Bronchial epithelial cell (primary cell): Measurements from ENCODE around the gene THADA. TPM values are rescaled to one million over a fixed set of nuclear protein-coding genes. Genes with fewer than 3 reads are reported as not detected.
"Not testable (repeated sequence)": the region's sequence is repeated elsewhere in the genome, so short reads cannot be mapped to it uniquely, and the experiment has no call there.

Experiments used
- DNase-seq: peaks from one replicate; pipeline ENCODE4 v3.0.0-alpha.2; 2010; ENCODE audit warnings: low read depth
- FAIRE-seq: peaks from 2 replicates; lab custom pipeline; 2011; peaks lifted over from hg19 to GRCh38; lab: Jason Lieb, UNC
- H3K27me3 ChIP-seq: 2 replicates; pipeline ENCODE4 v1.5.1; 2011; ENCODE audit warnings: low read length; ENCODE audit not compliant: control insufficient read depth, insufficient read depth
- H3K36me3 ChIP-seq: 2 replicates; pipeline ENCODE4 v1.5.1; 2011; ENCODE audit warnings: low read length; ENCODE audit not compliant: control insufficient read depth, insufficient read depth
- H3K4me3 ChIP-seq: 2 replicates; pipeline ENCODE4 v1.5.1; 2011; ENCODE audit warnings: mild to moderate bottlenecking, low read depth, low read length, control low read depth
- total RNA-seq: library from RNA; depleted of rRNA; stranded (reverse); fragments of >200 nt; gene quantifications from 2 replicates; pipeline ENCODE4 v1.2.1, GENCODE V29; 2014
- TF ChIP-seq, protein P1 (sequence below): IDR thresholded peaks from 2 replicates; pipeline ENCODE4 v1.5.1; 2011; ENCODE audit warnings: mild to moderate bottlenecking, moderate library complexity, low read length, control low read depth, inconsistent platforms; ENCODE audit not compliant: insufficient read depth, severe bottlenecking

Gene THADA
- total RNA-seq, 1 donor from 2014 or later, result 25.8 TPM

DNA sequence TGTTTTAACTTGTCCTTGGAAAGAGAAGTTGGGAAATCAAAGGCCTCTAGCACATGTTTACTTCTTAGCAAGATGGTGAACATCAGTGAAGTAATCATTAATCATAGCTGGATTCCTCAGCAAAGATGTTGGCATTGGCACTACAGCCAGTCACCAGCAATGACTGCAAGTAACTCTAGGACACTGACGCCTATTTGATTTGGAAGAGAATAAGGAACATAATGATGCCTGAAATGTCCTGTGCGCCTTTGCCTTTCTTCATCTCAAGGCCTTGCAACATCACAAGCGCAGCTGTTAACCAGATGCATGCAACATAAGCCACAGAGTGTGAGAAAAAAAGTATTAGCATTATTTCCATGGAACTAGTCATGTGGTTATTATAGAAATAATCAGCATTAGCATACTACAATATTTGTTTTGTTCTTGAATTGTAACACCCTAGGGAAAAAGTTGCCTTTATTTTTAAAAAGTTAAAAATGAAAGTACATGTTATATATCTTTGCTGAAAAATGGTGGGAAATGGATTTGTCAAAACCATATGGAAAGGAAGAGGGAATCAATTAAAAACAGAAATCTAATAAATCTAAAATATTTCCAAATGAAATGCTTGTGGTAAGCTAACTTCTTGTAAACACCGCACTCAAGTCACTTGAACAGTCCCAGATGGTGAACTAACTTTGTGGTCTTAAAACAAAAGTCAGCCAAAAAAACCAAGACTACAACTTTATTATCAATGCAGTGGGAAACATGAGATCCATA lies 55.6 kb downstream of the THADA start:
- Histone ChIP-seq H3K27me3 (no peaks in the 10 kb centered on the region), H3K4me3 (no peak overlapping the region), H3K36me3 (no peaks in the 10 kb centered on the region)
- TF ChIP-seq, protein P1, sequence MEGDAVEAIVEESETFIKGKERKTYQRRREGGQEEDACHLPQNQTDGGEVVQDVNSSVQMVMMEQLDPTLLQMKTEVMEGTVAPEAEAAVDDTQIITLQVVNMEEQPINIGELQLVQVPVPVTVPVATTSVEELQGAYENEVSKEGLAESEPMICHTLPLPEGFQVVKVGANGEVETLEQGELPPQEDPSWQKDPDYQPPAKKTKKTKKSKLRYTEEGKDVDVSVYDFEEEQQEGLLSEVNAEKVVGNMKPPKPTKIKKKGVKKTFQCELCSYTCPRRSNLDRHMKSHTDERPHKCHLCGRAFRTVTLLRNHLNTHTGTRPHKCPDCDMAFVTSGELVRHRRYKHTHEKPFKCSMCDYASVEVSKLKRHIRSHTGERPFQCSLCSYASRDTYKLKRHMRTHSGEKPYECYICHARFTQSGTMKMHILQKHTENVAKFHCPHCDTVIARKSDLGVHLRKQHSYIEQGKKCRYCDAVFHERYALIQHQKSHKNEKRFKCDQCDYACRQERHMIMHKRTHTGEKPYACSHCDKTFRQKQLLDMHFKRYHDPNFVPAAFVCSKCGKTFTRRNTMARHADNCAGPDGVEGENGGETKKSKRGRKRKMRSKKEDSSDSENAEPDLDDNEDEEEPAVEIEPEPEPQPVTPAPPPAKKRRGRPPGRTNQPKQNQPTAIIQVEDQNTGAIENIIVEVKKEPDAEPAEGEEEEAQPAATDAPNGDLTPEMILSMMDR, result no peak
- DNase-seq (peak; percentile 99), FAIRE-seq (peak; percentile 96)

DNA sequence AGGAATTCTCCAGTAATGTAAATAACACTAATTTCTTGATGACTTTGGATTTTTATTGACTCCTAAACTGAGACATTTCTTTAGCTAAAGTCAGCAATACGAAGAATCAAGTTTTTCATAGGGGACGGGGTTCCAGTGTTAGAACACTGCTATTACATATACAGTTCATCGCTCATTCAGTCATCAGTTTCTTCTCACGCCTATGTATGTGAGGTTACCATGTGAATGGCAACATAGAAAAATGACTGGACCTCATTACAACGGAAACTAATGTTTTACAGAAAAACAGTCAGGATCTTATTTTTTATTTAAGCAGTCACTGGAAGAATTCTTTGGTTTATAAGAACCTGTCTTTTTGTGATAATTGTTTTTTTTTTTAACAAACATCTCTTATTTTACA lies 56.4 kb downstream of the THADA start:
- Histone ChIP-seq H3K27me3 (no peaks in the 10 kb centered on the region), H3K36me3 (no peaks in the 10 kb centered on the region), H3K4me3 (no peak overlapping the region)
- TF ChIP-seq, protein P1, result no peak
- DNase-seq (no peak), FAIRE-seq (no peak)

DNA sequence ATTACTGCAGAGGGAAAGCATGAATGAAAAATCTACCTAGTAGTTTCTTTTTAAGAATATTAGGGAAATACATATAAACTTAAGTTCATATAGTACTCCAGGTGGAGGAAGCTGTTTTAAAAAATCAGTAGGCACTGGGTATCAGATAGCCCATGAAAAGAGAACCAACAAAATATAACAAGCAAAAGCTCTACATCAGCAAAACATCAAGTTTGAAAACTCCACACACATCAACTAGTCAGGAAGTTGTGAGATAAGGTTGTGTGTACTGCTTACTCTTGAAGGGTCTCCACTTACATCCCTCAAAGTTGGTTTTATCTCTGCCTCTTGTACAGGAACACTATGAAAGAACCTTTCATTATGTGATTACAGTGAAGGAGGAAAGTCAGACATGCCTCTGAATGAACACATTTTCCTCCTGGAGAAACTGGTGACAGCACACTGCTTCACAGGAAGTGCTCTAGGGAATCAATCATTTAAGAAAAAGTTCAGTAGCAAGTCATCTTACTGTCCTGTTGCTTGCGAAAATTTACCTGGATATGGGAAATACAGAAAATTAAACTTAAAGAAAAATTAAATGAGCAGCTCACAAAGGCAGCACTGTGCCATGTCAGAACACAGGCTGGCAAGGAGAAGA lies 57.7 kb downstream of the THADA start:
- peak; percentile 59 for DNase-seq
- Histone ChIP-seq H3K36me3 (no peaks in the 10 kb centered on the region), H3K27me3 (no peaks in the 10 kb centered on the region), H3K4me3 (no peak overlapping the region)
- FAIRE-seq, result no peak
- TF ChIP-seq, protein P1, result no peak

DNA sequence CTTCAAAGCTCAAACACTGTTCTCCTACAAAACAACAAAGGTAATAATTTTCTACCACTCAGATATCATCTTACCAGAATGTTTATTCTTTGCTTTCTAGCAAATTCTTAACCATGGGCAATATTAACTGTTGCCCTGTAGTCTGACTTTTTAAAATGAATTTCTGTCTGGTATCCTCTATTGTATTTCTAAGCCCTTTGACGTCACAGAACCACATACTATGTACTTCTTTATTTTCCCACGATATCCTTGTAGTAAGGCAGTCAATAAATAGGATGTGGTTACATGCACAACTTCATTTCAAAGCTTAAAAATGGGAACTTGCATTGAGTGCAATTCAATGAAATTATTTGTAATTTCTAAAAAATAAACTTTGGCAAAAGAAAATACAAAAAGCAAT lies 58.7 kb downstream of the THADA start:
- FAIRE-seq (no peak), DNase-seq (no peak)
- Histone ChIP-seq H3K27me3 (no peaks in the 10 kb centered on the region), H3K36me3 (no peaks in the 10 kb centered on the region), H3K4me3 (no peak overlapping the region)
- TF ChIP-seq, protein P1, result no peak

DNA sequence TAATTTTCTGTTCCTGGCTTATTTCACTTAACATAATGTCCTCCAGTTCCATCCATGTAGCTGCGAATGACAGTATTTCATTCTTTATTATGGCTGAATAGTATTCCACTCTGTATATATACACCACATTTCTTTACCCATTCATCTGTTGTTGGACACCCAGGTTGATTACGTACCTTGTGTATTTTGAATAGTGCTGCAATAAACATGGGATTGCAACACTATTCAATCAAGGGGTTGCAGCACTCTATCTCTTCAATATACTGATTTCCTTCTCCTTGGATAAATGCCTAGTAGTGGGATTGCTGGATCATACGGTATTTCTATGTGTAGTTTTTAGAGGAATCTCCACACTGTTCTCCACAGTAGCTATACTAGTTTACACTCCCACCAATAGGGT lies 61.3 kb downstream of the THADA start:
- Histone ChIP-seq H3K4me3 (no peak overlapping the region), H3K27me3 (no peaks in the 10 kb centered on the region), H3K36me3 (no peaks in the 10 kb centered on the region)
- DNase-seq (no peak), FAIRE-seq (no peak)
- TF ChIP-seq, protein P1, result no peak

DNA sequence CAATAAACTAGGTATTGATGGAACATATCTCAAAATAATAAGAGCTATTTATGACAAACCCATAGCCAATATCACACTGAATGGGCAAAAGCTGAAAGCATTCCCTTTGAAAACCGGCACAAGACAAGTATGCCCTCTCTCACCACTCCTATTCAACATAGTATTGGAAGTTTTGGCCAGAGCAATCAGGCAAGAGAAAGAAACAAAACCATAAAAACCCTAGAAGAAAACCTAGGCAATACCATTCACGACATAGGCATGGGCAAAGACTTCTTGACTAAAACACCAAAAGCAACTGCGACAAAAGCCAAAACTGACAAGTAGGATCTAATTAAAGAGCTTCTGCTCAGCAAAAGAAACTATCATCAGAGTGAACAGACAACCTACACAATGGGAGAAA lies 63.3 kb downstream of the THADA start:
- not testable (repeated sequence) for H3K36me3 ChIP-seq, DNase-seq, FAIRE-seq, H3K4me3 ChIP-seq, H3K27me3 ChIP-seq
